Keratinocyte (primary cell): ENCODE measurements around the gene TNIP1. TPM values are rescaled to one million over a fixed set of nuclear protein-coding genes. Genes with fewer than 3 reads are reported as not detected.
A peak's percentile ranks its signal among the peaks of the same experiment; 100 is the strongest.

Experiments
- DNase-seq: peaks from one replicate; pipeline ENCODE4 v3.0.0-alpha.2; 2011; ENCODE audit warnings: low read depth, missing footprints, low spot score
- FAIRE-seq: peaks from 2 replicates; lab custom pipeline; 2011; peaks lifted over from hg19 to GRCh38; lab: Jason Lieb, UNC
- H2AFZ ChIP-seq: 2 replicates; pipeline ENCODE4 v1.6.0; 2012; ENCODE audit warnings: low read length, control low read depth, inconsistent platforms; ENCODE audit not compliant: control insufficient read depth
- H3K27ac ChIP-seq: 2 replicates; pipeline ENCODE4 v1.5.1; 2011; ENCODE audit warnings: low read length; ENCODE audit not compliant: control insufficient read depth, insufficient read depth
- H3K27me3 ChIP-seq: 3 replicates; pipeline ENCODE4 v1.6.0; 2011; ENCODE audit warnings: low read length; ENCODE audit not compliant: control insufficient read depth, insufficient read depth; ENCODE audit errors: extremely low read depth
- H3K36me3 ChIP-seq, 2 experiments: 2 replicates in 1 of 2; 3 replicates in 1 of 2; pipeline ENCODE4 v1.5.1; 2011; ENCODE audit warnings: low read length in 2 of 2, mild to moderate bottlenecking in 1 of 2; ENCODE audit not compliant: control insufficient read depth in 2 of 2, insufficient read depth in 2 of 2; ENCODE audit errors: extremely low read depth in 1 of 2
- H3K4me1 ChIP-seq: 3 replicates; pipeline ENCODE4 v1.5.1; 2011; ENCODE audit warnings: low read length; ENCODE audit not compliant: control insufficient read depth, insufficient read depth; ENCODE audit errors: extremely low read depth
- H3K4me2 ChIP-seq: 3 replicates; pipeline ENCODE4 v1.6.0; 2011; ENCODE audit warnings: low read depth, low read length; ENCODE audit not compliant: control insufficient read depth, insufficient read depth; ENCODE audit errors: extremely low read depth
- H3K4me3 ChIP-seq, 3 experiments: fragments of 200-600 bp in 1 of 3; sonication (generic) in 1 of 3; 2 replicates in 2 of 3; 3 replicates in 1 of 3; pipeline ENCODE4 v1.5.1; 2011 to 2016; ENCODE audit warnings: low read length in 3 of 3, mild to moderate bottlenecking in 3 of 3, control low read depth in 2 of 3, inconsistent platforms in 1 of 3, low read depth in 1 of 3, mixed read lengths in 1 of 3, mixed run types in 1 of 3, moderate library complexity in 1 of 3; ENCODE audit not compliant: control insufficient read depth in 2 of 3, insufficient read depth in 2 of 3; ENCODE audit errors: extremely low read depth in 1 of 3
- H3K79me2 ChIP-seq: 2 replicates; pipeline ENCODE4 v1.6.0; 2012; ENCODE audit warnings: low read length; ENCODE audit not compliant: control insufficient read depth, insufficient read depth
- H3K9ac ChIP-seq: 3 replicates; pipeline ENCODE4 v1.6.0; 2011; ENCODE audit warnings: low read length; ENCODE audit not compliant: control insufficient read depth, insufficient read depth; ENCODE audit errors: extremely low read depth
- H3K9me1 ChIP-seq: 3 replicates; pipeline ENCODE4 v1.6.0; 2011; ENCODE audit warnings: low read length; ENCODE audit not compliant: control insufficient read depth, insufficient read depth; ENCODE audit errors: extremely low read depth
- H3K9me3 ChIP-seq: 2 replicates; pipeline ENCODE4 v1.5.1; 2012; ENCODE audit warnings: low read depth, low read length; ENCODE audit not compliant: control insufficient read depth
- H4K20me1 ChIP-seq: 3 replicates; pipeline ENCODE4 v1.6.0; 2011; ENCODE audit warnings: low read length; ENCODE audit not compliant: control insufficient read depth, insufficient read depth; ENCODE audit errors: extremely low read depth
- CTCF ChIP-seq, 3 experiments: IDR thresholded peaks in 1 of 3; conservative IDR thresholded peaks in 1 of 3; optimal IDR thresholded peaks in 1 of 3; 2 replicates in 2 of 3; 3 replicates in 1 of 3; pipeline versions ENCODE3 to v1.5.1; 2011; ENCODE audit warnings: low read length in 3 of 3, mild to moderate bottlenecking in 3 of 3, moderate library complexity in 2 of 3, control low read depth in 1 of 3, inconsistent platforms in 1 of 3; ENCODE audit not compliant: insufficient read depth in 2 of 3; ENCODE audit errors: extremely low read depth in 1 of 3
- EZH2 ChIP-seq: IDR thresholded peaks from one replicate; pipeline ENCODE4 v1.6.1; 2012; ENCODE audit warnings: inconsistent platforms, mild to moderate bottlenecking, low read length, moderate library complexity
- dilution Hi-C: fragments of 300-500 bp; cut with MboI; formaldehyde crosslinking; loops from one replicate; pipeline ENCODE4 v1.7.0; 2020; ENCODE audit warnings: low sequenced_read_pairs; ENCODE audit not compliant: extremely low pct_ligation_motif_present
- polyA plus RNA-seq, 5 experiments: library from polyadenylated mRNA; depleted of rRNA in 3 of 5; stranded (reverse) in 3 of 5; stranded (forward) in 1 of 5; unstranded in 1 of 5; fragments of >200 nt; gene quantifications; 1 replicate in 1 of 5; 2 replicates in 3 of 5; 3 replicates in 1 of 5; pipeline versions ENCODE4 v1.2.1 to v1.2.3, GENCODE V29; 2011 to 2012; ENCODE audit warnings: missing spikeins in 2 of 5, low read depth in 1 of 5, low replicate concordance in 1 of 5

The TNIP1 gene
- polyA plus RNA-seq, 1 donor (not counting 4 experiments of a cell fraction or from before 2014, with no cell fraction given): 47.9 TPM

- Histone ChIP-seq H3K4me1 (no peaks in the 10 kb centered on the region), H3K9me3 (no peaks in the 10 kb centered on the region), H3K9me1 (no peaks in the 10 kb centered on the region), H3K27me3 (no peaks in the 10 kb centered on the region), H2AFZ (no peak overlapping the region), H3K4me3 (no peak overlapping the region), H3K27ac (no peak overlapping the region), H3K79me2 (no peaks in the 10 kb centered on the region), H3K36me3 (no peaks in the 10 kb centered on the region), H4K20me1 (no peaks in the 10 kb centered on the region), H3K4me2 (no peak overlapping the region), H3K9ac (no peak overlapping the region)
- dilution Hi-C loops: no loop called here
- no peak for DNase-seq
- no peak for FAIRE-seq
- TF ChIP-seq CTCF (optimal IDR thresholded peaks at IDR 0.05 in 1 of 3, IDR thresholded peaks at IDR 0.05 in 1 of 3, conservative IDR thresholded peaks at IDR 0.05 in 1 of 3; ENCODE audit: extremely low read depth in 1 of 3, insufficient read depth in 2 of 3, low read length in 3 of 3) (no peak), EZH2 (no peak)
These were observed 88.1 kb downstream of the TNIP1 start for GRCh38 chr5:150992705-150993104.

- Histone ChIP-seq H4K20me1 (no peaks in the 10 kb centered on the region), H3K27ac (no peak overlapping the region), H3K9me1 (no peaks in the 10 kb centered on the region), H3K27me3 (no peaks in the 10 kb centered on the region), H3K36me3 (no peaks in the 10 kb centered on the region), H3K4me3 (no peak overlapping the region), H3K4me1 (no peaks in the 10 kb centered on the region), H3K9me3 (no peaks in the 10 kb centered on the region), H2AFZ (no peak overlapping the region), H3K9ac (no peak overlapping the region), H3K79me2 (no peaks in the 10 kb centered on the region), H3K4me2 (no peak overlapping the region)
- no peak for TF ChIP-seq EZH2
- peak; percentile 21 to 51 (median 32) for TF ChIP-seq CTCF (optimal IDR thresholded peaks at IDR 0.05 in 1 of 3, IDR thresholded peaks at IDR 0.05 in 1 of 3, conservative IDR thresholded peaks at IDR 0.05 in 1 of 3; ENCODE audit: extremely low read depth in 1 of 3, insufficient read depth in 2 of 3, low read length in 3 of 3)
- dilution Hi-C loops: no loop called here
- DNase-seq (no peak), FAIRE-seq (no peak)
These were observed 91.1 kb downstream of the TNIP1 start for GRCh38 chr5:150989695-150990094.
